Mesenteric fat pad (tissue), 1 donor: ENCODE measurements around the gene LHX8. TPM values are rescaled to one million over a fixed set of nuclear protein-coding genes. Genes with fewer than 3 reads are reported as not detected.
"Not testable (repeated sequence)": the region's sequence is repeated elsewhere in the genome, so short reads cannot be mapped to it uniquely, and the experiment has no call there.

ENCODE experiments used
- DNase-seq: peaks from one replicate; pipeline ENCODE4 v3.0.0-alpha.2; 2020; ENCODE audit warnings: low spot score
- total RNA-seq: library from RNA; stranded (reverse); fragmentation: NEBNext Ultra II Directional; extraction: Animal tissue kit (Norgen Biotek cat#: 25700); gene quantifications from one replicate; pipeline ENCODE4 v1.2.1, GENCODE V29; 2021
- donor health status: DM: yes; HTN: yes; CAD: no.

The LHX8 gene
- total RNA-seq, 1 donor from 2014 or later, result not detected

DNA sequence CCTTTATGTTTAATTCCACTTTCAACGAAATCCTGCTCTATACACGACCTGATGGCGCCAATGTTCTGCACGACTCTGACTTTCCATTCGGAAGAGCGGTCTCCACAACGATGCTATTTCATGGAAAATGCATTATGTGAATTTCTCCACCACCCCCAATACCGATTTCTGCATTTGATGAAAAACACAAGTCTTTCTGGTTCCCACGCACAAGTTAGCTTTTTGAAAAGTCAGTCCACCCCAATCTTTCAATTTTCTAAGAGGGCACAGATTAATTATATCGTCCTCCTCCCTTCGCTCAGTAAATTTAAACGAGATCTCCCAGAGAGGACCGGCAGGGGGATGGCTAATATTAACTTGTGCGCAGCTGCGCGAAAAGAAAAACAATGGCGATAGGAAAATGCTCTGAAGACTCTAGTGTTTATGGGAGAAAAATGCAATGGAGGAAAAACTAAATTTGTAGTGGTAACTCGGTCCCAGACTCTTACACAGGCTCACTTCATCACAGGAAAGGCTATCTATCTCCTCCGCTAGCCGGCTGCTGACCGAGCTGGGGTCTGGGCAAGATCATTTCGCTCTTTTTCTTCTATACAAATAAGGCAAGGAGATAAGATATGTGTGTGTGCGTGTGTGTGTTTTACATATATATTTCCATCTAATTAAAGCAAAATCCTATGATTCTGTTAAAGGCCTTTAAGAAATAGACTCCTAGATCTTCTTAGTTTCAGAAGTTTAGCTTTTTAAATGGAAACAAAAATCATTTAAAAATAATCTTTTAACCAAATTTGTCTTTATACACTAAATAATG is 1.2 kb upstream of the LHX8 start:
- DNase-seq, result no peak

DNA sequence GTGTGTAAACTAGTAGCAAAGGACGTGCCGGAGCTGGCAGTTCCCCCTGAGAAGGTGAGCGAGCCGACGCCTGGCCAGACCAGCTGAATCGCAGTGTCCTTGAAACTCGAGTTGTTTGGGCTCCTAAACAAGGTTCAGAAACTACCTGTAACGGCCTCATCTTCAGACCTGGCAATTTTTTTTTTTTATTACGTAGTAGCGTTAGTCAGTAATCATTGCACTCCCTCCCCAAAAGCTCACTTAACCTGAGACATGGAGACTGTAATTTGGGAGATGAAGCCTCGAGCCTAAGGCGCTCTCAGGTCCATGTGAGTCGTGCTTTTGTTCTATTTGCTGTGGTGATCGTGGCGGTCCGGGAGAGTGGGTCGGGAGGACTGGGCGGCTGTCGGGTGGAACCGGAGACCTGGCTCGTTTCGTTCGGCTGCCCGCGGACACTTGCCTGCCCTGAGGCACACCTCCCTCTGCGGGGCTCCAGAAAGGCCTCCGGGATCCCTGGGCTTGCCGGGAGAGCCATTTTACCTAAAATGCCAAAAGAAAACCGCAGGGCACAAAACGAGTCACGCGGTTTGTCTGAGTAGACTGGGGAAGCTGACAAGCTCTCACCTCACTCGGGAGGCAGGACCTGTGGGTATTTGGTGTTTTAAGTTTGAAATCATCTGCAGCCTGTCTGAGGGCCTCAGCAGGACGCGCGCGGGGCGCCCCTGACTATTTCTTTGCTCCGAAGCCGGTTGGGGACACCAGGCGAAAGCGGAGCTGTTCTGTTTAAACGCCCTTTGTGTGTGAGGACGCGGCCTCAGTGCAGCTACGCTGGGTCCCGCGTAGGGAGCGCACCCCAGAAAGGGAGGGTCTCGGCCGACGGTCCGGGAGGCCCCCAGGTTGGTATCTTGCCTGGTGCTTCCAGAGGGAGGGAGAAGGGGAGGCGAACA is 722 bp downstream of the LHX8 start:
- DNase-seq, result no peak

DNA sequence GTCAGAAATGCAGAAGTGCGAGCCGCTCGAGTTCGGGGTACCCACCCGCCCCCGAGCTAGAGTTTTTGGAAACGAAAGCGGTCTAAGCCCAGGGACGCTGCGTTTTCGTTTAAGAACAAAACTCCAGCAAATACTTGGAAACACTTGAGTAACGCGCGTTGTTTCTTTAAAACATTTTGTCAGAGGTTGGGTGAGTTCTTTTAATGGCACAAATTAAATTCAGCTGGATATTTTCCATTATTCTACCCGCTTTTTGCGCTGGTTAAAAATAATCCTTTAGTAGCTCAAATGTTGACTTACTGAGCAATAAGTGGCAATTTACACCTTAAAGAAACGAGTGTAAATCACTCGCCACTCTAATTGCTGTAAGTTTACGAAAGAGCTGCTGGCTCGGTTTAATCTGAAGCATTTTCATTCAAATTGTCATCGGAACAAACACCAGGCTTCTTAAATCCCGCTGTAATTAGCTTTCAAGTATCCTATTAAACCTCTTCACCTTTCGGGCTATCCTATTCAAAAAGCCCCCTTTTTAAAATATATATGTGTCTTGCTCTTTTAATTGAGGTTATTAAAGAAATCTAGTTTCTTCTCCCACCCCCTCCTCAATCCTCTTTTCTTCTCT is 1.5 kb downstream of the LHX8 start:
- DNase-seq, result no peak

DNA sequence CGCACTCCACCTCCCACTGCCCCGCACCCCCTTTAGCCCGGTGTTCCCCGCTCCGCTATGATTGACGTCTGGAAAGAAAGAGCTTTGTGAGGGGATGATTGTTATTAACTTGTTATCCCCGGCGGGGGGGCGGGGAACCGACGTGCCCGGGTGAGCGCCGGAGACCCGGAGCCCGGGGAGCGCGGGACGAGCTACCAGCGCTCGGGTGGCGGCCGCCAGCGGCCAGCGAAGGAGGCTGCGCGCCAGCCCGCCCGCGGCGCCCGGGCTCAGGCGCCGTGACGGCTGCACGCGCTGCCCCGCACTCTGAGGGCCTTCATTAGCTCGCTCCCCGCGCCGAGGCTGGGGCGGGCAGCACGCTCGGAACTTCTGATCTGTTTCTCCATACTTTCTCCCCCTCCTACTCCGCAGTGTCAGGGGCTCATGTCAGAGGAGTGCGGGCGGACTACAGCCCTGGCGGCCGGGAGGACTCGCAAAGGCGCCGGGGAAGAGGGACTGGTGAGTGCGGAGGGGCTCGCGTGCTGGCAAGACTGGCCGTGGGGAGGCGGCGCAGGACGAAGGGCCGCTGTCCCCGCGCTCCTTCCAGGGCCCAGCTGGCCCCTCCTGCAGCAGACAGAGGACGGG is 2.1 kb downstream of the LHX8 start:
- no peak for DNase-seq

DNA sequence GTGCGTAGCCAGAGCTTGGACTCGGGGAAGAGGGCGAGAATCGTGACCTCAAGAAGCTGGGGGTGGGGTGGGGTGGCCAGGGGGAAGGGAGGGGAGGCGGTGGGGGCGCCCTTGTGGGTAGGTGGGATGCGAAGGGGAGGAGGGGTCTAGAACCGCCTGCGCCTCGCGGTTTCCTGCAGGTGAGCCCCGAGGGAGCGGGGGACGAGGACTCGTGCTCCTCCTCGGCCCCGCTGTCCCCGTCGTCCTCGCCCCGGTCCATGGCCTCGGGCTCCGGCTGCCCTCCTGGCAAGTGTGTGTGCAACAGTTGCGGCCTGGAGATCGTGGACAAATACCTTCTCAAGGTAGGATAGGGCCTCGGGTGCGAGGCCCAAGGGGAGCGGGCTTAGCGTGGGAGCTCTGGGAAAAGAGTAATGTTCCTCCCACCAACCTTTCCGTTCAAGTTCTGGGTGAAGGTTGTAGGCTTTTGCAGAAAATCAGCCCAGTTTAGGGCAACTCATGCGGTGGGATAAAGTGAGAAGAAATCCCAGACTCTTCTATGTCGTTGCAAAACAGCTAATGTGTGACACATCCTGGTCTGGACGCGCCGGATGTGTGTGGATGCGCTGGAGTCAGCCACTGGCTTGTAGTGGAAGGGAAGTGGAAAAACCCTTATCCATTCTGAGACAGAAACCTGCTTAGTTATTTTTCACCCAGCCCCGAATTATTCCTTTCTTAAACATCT is 2.9 kb downstream of the LHX8 start:
- no peak for DNase-seq

DNA sequence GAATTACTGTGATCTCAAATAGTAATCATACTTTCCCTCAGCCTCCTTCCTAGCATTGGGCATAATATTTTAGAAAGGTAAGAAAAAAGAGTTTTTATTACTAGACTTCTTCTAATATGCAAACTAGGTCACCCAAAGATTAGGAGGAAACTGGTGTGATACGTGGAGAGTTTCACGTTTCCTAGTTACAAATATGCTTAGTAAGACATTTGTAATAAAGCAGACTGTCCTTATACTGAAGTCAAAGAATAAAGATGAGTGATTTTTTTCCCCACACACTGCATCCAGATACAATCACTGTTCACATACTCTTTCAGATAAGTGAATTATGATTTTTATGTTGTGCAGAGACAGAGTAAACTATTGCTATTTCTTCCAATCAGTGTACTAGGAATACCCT is 17.9 kb downstream of the LHX8 start:
- DNase-seq, result no peak

DNA sequence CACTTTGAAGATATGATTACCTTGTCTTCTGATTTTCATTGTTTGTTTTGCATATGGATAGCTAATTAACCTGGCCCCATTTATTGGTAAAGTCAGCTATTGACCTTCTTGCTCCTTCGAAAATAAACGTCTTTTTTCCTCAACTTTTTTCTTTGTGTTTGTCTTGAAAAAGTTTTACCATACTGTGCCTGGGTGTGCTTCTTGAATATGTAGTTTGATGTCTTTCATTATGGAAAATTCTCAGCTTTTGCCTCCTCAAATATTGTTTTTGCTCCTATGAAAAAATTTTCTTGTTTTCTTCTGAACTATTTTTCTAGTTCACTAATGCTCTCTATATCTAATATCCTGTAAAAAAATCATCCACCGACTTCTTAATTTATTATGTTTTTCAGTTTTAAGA is 25.0 kb downstream of the LHX8 start:
- DNase-seq, result no peak

DNA sequence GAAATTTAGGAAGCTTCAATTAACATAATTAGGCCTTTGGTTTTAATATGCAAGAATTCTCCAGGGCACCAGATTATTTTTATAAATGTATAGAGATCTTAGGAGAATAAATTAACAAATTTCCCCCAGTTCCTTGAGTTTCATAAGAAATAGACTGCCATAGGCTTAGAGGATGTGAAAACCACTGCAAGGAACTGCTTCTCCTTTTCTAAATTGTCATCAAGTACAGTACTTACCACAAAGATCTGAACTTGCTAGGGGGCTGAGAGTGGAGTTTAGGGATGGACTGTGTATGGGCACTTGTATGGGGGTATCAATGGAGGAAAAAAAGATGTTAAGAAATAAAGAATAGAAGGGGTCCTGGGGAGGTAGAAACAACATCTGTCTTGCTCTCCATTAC is 31.1 kb downstream of the LHX8 start:
- no peak for DNase-seq

DNA sequence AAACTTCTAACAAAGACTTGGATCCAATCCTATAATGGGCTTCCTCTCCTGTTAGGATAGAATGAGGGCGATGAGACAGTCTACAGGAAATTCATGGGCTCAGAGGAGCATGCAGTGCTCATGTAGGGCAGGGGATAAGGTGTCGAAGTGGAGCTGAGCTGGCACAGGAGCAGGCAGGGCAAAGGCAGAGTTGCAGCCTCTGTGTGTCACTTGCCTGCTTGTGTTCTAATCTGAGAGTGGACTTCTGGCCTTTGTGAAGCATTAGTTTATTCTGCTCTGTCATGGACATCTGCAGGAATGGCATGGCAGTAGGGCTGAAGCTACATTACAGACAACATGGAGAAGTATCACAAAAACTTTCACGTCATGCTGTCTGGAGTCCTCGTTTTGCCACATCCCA is 32.6 kb downstream of the LHX8 start:
- DNase-seq, result no peak

DNA sequence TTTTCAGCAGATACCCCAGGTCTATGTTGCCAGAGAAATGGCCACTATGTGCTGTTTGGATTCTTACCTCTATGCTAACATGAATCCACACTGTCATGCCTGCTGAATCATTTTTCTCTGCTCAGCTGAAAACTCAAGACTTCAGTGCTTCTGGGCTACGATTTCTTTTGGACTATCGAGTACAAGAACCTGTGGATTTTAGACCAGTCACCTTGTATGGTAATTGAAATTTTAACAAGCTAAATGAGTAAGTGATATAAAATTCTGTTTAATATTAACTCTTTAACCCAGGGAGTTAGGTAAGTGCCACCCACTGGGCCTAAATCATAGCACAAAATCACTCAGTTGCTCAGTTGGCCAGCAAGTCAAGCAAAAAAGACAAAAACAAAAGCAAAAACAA is 35.8 kb downstream of the LHX8 start:
- DNase-seq, result no peak

DNA sequence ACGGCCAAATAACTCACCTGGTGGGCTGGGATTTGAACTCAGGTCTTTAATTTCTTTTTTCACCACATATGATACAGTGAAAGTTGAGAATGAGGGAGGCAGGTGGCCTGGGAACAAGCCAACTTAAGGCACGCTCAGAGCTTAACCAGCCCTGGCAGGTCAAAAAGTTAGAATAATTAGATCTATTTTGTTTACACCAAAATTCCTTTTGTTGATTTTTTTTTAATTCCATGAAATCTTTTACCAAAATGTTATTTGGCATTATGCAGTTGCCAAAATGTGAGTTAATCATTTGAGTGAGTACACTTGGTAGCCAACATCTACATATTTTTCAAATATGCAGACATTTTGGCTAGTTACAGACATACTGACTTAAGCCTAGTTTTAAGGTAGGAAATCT is 36.8 kb downstream of the LHX8 start:
- no peak for DNase-seq

DNA sequence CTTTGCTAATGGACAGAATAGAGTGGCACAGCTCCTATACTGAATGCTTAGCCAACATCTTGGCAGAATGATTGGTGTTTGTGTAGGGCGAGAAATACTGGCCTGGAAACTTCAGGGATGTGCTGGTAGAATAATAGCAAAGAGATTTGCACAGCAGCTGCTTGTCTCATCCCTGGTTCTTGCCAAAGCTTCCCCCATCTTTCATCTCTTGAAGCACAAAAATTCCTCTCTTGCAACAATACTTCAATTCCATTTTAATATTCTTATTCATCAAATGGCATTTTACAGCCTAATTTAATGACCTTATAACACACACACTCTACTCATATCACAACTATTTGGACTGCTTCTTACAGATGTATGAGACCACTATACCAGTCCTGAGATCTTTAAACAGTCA is 37.7 kb downstream of the LHX8 start:
- no peak for DNase-seq

DNA sequence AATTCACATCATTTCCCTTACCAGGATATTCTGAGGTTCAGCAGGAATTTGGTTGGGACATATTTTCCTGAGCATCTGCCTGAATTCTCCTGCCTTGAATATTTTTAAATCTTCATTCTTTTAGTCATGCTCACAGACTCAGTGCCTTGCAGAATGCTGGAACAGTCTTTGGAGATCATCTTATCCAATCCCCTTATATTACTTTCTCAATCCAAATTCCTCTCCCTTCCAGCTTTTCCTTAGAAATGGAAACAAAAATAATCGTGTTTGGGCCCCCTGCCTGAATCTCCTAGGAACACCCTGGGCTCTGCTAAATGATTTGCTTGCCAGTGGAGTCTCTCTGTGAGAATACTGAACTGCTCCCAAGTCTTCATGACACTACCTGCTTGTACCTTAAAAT is 38.4 kb downstream of the LHX8 start:
- no peak for DNase-seq

DNA sequence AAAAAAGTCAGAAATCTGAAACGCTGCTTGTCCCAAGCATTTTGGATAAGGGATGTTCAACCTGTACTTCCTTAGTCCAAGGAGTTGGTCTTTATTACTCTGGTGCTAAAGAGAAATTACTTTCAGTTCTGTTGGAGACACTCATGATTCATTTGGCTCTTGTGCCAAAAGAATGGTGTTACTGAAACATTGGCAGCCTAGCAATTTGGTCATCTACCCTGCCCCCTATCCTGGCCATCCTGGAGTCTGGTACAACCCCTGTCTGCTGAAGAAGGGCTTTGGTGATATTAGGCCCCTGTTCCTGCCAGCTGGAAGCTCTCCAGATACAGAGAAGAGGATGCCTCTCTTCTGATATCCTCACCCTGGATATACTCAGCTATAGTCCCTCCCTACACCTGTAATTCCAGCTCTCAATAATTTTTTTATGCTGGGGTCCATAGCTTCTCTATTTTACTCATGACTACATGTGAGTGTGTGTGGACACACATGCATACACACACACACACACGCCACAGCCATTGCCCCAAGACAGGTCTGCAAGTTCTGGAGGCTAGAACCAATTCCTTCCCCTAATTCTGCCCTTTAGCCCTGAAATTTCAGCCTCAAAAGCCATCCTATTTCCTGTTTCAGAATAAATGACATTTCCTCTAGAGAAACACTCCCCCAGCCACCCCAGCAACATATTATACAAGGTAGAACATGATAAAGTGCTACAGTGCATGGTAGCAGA is 40.0 kb downstream of the LHX8 start:
- DNase-seq, result no peak

DNA sequence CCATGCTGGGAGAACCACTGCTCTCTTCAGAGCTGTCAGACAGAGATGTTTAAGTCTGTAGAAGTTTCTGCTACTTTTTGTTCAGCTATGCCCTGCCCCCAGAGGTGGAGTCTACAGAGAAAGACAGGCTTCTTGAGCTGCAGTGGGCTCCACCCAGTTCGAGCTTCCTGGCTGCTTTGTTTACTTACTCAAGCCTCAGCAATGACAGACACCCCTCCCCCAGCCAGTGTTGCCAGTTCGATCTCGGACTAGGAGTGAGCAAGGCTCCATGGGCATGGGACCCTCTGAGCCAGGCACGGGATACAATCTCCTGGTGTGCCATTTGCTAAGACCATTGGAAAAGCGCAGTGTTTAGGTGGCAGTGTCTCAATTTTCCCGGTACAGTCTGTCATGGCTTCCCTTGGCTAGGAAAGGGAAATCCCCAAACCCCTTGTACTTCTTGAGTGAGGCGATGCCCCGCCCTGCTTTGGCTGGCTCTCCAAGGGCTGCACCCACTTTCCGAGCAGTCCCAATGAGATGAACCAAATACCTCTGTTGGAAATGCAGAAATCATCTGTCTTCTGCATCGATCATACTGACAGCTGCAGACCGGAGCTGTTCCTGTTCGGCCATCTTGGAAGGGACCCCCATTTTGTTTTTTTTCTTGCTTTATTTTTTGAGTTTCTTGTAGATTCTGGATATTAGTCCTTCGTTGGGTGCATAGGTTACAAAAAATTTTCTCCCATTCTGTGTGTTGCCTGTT is 47.2 kb downstream of the LHX8 start:
- DNase-seq, result not testable (repeated sequence)

DNA sequence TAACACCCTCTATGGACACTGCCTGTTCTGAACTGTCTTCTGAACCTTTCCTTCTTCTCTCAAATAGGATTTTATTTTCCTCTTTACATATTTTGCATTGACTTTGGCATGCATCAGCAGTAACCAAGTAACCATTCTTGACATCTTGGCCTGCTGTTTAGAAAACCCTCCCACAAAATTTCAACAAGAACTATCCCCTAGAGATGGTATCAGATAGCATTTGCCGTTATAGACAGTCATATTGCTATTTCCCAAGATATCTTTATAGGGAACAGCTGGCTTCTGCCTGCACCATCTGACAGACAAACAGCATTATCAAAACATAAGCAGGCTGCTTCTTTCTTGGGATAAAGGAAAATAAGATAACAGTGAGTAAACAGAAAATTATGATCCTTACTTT is 54.7 kb downstream of the LHX8 start:
- no peak for DNase-seq

DNA sequence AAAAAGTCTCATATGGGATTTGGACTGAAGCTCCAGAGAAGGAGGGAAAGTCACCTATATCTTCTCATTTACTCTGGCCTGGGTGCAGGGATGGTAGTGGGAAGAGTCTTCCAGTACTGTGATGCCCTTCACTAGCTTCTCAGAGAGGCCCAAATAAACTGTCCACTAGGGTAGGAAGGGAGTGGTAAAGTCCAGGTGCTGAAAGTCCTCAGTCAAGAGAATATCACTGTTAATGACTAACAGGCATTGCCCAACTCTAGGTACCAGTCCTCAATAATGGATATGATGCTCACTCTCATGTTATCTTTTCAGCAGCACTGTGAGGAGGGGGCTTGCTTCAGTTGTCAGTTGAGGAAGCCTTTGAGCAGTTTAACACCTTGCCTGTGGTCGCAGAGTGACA is 64.0 kb downstream of the LHX8 start:
- DNase-seq, result no peak

DNA sequence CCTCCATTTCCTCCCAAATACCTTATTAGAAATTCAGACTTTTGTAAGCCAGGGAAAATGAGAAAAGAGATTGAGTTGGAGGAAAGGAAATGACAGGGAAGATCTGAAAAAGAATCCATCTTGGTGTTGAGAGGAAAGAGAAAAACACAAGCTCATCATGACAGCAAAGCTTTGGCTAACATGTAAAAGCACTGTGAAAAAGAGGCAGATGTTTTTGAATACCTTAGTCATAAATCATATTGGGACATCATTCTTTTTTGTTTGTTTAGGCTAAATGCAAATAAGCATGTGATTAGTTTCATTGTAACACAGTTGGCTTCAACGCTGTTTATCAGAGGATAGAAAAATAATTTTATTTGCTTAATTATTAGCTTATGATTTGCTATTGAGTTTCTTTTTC is 64.6 kb downstream of the LHX8 start:
- DNase-seq, result no peak

DNA sequence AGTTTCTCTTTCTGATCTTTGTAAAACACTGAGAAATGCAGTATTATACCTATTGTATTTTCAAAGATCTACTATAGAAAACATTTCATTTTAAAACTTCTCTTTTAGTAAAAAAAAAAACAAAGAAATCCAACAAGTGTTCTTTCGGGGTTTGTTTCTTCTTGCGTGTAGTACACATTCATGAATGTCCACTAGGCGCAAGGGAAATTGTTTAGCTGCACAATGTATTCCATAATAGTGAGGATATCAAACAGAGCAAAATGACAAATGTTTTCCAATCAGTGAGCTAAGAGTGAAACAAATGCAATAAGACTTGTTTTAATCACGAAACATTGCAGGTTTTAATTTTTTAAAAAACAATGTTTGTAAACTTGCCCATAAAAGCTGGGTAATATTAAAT is 68.6 kb downstream of the LHX8 start:
- DNase-seq, result no peak
